ENCODE data around the gene STK24.

GRCh38 chr13:98467263-98467985 is 109.5 kb downstream of the STK24 start:
- TF ChIP-seq REST (IDR thresholded peaks at IDR 0.05; ENCODE audit: low read depth, low read length) (no peak), FOSL2 (IDR thresholded peaks at IDR 0.05; ENCODE audit: borderline replicate concordance, low read depth) (no peak), RAD21 (IDR thresholded peaks at IDR 0.05; ENCODE audit: low read length) (no peak), FOXM1 (IDR thresholded peaks at IDR 0.05; ENCODE audit: low read depth) (no peak), NFIC (IDR thresholded peaks at IDR 0.05; ENCODE audit: borderline replicate concordance) (no peak), CHD2 (IDR thresholded peaks at IDR 0.05; ENCODE audit: low read length, partially characterized antibody) (no peak), TAF1 (IDR thresholded peaks at IDR 0.05; ENCODE audit: borderline replicate concordance, low read depth, low read length) (no peak)
- TF ChIP-seq, protein P1, sequence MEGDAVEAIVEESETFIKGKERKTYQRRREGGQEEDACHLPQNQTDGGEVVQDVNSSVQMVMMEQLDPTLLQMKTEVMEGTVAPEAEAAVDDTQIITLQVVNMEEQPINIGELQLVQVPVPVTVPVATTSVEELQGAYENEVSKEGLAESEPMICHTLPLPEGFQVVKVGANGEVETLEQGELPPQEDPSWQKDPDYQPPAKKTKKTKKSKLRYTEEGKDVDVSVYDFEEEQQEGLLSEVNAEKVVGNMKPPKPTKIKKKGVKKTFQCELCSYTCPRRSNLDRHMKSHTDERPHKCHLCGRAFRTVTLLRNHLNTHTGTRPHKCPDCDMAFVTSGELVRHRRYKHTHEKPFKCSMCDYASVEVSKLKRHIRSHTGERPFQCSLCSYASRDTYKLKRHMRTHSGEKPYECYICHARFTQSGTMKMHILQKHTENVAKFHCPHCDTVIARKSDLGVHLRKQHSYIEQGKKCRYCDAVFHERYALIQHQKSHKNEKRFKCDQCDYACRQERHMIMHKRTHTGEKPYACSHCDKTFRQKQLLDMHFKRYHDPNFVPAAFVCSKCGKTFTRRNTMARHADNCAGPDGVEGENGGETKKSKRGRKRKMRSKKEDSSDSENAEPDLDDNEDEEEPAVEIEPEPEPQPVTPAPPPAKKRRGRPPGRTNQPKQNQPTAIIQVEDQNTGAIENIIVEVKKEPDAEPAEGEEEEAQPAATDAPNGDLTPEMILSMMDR (IDR thresholded peaks at IDR 0.05), result no peak
